HG03521 (cell line): ENCODE results near the gene NR6A1.

ENCODE experiments used
- ATAC-seq: cut with Tn5 transposase; IDR thresholded peaks from one replicate; pipeline ENCODE4 v1.9.1; 2021; ENCODE audit warnings: mild to moderate bottlenecking, moderate library complexity; ENCODE audit not compliant: unreplicated experiment

The NR6A1 gene

DNA sequence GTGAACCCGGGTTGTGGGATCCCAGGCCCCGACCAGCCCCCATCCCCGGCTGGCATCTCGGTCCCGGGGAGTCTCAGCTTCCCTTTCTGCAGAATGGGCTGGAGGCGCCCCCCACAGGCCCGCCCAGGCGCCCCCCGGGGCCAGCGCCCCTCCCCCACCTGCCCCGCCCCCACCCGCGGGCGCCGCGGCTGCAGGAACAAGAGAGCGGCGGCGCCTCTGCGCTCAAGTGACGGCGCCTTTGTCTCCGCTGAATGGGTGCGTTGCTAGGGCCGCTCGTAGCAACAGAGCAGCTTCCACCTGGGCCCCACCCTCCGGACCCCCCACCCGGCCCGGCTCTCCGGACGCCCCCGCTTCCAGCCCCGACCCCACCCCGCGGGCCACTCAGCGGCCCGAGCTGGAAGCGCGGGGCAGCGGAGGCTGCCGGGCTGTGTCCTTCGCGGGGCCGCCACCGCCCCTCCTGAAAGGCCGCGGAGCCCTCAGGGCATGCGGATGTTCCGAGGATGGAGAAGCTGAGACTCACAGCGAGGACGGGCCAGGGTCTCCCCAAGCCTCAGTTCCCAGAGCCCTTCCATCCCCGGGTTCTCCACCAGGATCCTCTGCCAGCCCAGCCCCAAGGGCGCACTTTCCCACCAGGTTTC is 293.3 kb downstream of the NR6A1 start:
- no peak for ATAC-seq

DNA sequence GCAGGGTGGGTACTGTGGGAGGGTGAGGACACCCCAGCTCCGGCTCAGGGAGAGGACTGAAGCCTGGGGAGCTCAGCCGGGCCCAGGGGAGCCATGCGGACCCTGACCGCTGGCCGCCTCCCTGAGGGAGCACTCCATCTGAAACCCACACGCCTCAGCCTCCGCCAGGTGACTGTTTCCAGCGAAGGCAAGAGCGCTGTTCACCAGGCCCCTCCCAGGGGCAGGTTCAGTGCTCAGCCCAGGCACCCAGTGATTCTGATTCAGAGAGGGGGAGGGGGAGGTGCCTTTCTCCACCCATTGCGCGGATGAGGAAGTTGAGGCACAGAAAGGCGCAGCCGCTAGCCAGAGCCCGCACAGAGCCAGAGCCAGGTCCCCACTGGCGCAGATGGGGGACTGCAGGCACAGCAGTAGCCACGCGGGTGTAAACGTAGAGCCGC is 293.9 kb downstream of the NR6A1 start:
- no peak for ATAC-seq

DNA sequence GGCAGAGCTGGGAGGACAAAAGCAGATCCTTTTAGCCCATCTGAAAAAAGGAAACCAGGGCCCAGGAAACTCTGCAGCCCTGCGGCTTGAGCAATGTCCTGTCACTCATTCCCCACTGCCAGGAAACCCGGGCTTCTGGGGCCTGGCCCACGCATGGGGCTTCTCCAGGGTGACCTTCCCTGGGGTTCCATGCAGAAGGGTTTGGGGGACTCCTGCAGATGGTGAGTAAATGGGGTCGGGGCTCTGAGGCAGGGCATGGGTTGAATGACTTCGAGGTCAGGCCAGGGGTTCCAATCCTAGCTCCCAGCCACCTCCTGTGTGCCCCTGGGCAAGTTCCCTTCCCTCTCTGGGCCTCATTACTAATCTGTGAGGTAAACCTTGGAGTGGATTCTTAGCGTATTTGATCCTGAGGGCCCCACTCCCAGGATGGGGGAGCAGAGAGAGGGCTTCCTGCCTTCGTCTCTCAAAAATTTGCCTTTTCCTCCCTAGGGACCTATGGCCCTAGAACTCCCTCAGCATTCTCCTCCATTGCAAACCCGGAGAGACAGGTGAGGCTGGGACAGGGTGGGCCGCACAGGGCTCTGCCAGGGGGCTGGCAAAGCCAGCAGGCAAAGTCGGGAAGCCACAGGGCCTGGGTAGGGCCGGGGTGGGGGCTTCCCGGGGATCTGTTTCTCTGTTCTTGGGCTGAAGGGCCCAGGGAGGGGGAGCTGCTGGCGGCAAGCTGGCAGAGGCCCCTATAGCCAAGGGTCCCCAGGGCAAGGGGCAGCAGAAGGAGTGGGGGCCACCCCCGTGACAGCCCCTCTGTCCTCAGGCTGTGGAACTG is 295.0 kb downstream of the NR6A1 start:
- no peak for ATAC-seq

DNA sequence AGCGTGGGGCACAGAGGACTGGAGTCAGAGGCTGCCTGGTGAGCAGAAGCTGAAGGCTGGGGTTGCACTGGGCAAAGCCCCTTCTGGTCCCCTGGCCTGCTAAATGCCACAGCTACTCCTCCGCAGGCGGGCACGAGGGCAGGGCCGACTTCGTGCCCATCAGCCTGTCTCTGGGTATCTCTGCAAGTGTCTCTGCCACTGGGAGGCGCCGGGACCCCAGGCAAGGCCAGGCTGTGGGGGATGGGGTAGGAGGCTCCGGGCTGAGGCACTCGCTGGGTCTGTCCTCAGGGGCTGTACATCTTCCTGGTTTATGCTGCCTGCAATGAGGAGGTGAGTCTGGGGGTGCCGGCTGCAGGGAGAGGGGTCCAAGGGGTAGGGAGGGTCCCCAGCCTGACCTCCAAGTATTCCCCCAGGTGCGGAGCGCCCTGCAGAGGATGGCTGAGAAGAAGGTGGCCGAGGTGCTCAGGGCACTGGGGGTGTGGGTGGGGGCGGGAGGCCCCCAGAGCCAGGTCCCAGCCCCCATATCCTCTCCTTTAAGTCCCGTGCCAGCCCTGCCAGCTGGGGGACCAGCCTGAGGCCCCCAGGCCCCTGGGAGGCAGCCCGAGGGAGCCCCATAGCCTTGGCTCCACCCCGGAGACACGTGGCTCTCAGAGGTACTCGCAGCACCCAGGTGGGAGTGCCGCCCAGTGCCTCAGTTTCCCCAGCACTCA is 295.8 kb downstream of the NR6A1 start:
- ATAC-seq: no peak

DNA sequence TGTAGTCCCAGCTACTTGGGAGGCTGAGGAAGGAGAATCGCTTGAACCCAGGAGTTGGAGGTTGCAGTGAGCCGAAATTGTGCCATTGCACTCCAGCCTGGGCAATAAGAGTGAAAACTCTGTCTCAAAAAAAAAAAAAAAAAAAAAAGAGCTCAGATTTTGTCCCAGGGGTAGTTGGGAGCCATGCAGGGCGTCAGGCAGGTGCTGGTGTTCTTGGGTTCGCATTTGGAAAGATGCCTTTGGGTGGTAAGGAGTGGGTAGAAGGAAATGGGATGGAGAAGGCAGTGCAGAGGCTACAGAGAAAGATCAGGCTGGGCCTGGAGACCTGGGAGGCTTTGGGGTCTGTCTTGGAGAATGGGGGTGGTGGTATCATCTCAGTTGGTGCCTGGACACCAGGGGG is 297.0 kb downstream of the NR6A1 start:
- no peak for ATAC-seq

DNA sequence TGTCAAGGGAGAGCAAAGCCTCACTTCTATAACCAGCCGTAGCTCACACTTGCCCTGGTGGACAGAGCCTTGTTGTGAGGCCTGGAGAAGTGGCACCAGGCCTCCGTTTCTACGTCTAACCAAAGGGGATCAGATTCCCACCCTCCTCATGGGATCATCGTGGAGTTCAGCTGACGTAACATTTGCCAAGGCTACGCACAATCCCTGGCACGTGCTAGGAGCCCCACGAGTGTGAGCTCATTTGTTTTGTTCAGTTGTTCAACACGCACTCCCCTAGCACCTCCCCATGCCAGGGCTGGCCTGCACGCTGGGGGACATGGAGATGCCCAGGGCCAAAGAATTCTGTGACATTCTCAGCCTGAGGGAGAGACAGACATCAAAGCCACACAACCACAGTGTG is 297.8 kb downstream of the NR6A1 start:
- no peak for ATAC-seq

DNA sequence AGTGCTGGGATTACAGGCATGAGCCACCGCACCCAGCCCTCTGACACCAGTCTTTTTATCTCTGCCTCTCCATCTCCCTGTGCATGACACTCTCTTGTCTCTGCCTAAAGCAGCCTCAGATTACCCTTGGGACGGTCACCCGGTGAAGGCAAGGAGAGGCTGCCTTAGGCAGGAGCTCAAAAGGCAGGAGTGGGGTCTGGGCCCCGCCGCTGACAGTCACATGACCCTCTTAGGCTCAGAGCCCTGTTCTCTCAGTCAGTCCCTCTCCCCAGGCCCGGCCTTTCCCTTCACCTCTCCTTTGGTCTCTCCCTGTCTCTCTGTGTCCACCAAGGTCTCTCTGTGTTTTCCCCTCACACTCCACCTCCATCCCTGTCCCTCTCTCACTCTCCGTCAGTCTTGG is 298.3 kb downstream of the NR6A1 start:
- no peak for ATAC-seq

DNA sequence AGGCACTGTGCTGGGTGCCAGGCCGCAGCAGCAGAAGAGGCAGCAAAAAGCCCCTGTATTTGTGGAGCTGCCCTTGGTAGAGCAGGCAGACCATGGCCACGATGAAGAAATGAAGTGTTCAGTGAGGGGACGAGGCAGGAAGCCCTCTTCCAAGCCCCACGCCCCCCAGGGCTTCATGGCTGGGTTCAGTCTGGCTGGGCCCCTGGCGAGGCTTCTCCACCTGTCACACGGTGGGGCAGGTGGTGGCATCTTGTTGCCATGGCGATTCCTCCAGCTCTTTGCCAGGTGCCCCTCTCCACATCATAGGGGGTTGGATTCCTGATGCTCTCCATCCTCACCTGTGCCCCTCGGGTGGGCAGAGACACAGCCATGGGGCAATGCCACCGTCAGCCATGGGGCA is 299.4 kb downstream of the NR6A1 start:
- no peak for ATAC-seq

DNA sequence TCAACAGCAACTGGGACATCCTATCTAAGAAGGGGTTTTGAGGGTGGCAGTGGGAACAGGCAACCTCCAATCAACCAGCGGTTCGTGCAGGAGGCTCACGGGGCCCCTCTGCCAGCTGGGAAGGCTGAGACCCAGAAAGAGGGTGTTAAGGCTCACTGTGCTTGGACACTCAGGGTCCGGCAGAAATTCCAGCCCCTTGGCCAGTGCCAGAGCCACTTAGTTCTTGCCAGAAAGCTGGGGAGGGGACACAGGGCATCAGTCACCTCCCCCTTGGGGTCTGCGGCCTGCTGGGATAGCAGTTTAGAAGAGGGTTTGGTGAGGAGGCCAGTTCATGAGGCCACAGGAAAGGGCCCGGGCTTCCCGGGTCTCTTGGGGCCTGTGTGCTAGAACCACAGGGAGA is 300.4 kb downstream of the NR6A1 start:
- ATAC-seq: no peak

DNA sequence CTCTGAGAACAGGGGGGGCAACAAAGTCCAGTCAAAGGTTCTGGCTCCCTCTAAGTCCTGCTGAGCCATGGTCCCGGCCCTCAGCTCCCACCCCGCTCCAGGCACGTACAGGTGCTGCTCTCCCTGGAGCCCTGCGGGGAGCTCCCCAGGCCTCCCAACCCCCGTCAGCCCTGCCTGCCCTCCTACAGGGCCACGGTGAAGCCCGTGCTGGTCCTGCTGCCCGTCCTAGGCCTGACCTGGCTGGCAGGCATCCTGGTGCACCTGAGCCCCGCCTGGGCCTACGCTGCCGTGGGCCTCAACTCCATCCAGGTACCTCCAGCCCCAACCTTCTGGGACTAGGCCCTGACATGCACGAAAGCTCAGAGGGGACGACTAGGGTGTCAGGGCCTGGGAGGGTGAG is 300.8 kb downstream of the NR6A1 start:
- ATAC-seq: no peak

DNA sequence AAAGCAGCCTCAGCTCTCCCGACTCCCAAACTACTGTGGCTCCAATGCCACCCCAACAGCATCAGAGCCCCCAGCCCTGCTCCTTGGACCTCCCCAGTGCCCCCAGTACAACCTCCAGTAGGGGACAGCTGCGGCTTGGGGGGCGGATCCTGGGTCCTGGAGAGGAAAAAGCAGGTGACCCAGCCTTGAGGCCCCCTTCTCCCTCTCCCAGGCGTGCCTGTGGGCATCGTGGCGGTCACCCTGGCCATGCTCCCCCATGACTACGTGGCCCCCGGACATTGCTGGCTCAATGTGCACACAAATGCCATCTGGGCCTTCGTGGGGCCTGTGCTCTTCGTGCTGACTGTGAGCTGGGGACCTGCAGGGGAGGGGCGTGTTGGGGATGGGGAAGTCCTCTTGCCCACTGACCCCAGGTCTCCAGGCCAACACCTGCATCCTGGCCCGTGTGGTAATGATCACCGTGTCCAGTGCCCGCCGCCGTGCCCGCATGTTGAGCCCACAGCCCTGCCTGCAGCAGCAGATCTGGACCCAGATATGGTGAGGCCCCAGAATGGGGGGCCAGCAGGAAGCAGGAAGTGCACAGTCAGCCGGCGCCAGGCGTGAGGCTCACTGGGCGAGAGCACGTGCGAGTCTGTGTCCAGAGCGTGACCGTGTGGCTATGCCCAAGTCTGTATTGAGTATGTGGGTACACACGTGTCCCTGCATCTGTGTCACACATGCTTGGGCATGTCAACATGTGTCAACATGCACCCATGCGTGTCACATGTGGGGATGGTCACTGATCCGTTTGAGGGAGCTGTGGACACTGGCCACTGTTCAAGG is 301.9 kb downstream of the NR6A1 start:
- no peak for ATAC-seq

DNA sequence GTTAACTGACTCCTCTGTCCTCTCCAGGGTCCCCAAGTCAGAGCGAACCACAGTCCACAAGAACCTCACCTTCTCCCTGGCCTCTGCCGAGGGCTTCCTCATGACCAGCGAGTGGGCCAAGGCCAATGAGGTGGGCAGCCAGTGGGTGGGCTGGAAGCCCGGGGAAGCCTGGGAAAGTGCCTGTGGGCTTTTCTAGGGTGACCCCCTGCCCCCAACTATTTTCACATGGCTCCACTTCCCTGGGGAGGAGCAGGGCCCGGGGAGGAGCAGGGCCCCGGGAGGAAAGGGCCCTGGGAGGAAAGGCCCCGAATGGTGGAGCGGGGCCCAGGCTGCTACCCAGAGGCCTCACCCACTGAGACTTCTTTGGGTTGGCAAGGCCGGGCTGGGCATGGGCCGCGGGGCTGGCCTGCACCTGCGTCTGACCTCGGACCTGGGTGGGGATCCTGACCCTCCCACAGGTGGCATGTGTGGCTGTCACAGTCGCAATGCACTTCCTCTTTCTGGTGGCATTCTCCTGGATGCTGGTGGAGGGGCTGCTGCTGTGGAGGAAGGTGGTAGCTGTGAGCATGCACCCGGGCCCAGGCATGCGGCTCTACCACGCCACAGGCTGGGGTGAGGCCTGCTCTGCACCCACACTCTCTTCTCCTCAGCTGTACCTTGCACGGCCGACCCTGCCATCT is 302.9 kb downstream of the NR6A1 start:
- ATAC-seq: no peak

DNA sequence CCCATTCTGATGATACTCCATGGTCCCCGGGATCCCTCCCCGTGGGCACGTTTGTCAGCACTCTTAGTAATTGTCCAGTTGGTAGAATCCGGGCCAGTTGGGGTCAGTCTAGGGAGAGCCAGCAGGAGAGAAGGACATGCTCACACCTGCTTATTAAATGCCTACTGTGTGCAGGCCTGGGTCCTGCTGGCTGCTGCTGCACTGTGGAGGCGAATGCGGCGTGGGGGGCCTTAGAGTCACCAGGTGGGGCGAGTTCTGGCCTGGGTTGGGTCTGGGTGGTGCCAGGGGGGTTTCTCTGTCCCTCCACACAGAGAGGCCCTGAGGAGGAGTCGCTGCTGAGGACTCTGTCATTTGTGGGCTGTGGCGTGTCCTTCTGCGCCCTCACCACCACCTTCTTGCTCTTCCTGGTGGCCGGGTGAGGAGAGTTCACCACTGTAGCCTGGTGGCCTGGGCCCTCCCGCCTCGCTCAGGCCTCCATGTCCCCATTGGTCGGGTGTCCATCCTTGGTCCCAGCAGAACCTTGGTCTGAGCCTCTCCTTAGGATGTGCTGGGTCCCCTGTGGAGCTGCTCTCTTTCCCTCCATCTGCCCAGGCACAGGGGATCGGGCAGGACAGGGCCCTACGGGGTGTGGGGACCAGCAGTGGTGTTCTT is 303.6 kb downstream of the NR6A1 start:
- ATAC-seq: no peak
